GM12864 (cell line): ENCODE results near the gene LBX1.

Source experiments
- DNase-seq: peaks from one replicate; pipeline ENCODE4 v3.0.0-alpha.2; 2011; ENCODE audit warnings: low read depth
- H3K4me3 ChIP-seq: 2 replicates; pipeline ENCODE4 v1.5.1; 2011; ENCODE audit warnings: mild to moderate bottlenecking, low read depth, low read length, control low read depth
- TF ChIP-seq, protein P1 (sequence below): IDR thresholded peaks from 2 replicates; pipeline ENCODE4 v1.5.1; 2011; ENCODE audit warnings: low read depth, mild to moderate bottlenecking, moderate library complexity, low read length, control low read depth, inconsistent platforms; ENCODE audit errors: missing control alignments

The LBX1 gene

DNA sequence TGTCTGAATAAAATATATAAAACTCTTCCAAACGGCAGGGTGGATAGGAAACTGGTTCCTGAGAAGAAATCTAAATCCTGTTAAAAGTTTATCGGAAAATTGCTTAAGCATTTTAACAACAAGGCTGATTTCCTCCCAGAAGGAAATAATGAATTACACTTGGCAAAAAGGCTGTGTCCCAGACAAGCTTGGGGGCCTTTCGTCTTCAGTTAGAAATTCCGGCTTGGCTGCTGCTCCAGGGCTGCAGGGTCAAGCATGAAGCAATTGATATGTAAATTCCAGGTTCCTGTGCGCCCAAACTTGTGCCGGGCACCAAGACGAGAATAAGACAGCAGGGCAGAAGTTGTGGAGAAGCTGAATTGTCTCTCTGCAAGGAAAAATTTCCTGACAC, 38.0 kb upstream of the LBX1 start:
- no peak overlapping the region for H3K4me3 ChIP-seq
- TF ChIP-seq, protein P1, sequence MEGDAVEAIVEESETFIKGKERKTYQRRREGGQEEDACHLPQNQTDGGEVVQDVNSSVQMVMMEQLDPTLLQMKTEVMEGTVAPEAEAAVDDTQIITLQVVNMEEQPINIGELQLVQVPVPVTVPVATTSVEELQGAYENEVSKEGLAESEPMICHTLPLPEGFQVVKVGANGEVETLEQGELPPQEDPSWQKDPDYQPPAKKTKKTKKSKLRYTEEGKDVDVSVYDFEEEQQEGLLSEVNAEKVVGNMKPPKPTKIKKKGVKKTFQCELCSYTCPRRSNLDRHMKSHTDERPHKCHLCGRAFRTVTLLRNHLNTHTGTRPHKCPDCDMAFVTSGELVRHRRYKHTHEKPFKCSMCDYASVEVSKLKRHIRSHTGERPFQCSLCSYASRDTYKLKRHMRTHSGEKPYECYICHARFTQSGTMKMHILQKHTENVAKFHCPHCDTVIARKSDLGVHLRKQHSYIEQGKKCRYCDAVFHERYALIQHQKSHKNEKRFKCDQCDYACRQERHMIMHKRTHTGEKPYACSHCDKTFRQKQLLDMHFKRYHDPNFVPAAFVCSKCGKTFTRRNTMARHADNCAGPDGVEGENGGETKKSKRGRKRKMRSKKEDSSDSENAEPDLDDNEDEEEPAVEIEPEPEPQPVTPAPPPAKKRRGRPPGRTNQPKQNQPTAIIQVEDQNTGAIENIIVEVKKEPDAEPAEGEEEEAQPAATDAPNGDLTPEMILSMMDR: no peak
- DNase-seq: no peak

DNA sequence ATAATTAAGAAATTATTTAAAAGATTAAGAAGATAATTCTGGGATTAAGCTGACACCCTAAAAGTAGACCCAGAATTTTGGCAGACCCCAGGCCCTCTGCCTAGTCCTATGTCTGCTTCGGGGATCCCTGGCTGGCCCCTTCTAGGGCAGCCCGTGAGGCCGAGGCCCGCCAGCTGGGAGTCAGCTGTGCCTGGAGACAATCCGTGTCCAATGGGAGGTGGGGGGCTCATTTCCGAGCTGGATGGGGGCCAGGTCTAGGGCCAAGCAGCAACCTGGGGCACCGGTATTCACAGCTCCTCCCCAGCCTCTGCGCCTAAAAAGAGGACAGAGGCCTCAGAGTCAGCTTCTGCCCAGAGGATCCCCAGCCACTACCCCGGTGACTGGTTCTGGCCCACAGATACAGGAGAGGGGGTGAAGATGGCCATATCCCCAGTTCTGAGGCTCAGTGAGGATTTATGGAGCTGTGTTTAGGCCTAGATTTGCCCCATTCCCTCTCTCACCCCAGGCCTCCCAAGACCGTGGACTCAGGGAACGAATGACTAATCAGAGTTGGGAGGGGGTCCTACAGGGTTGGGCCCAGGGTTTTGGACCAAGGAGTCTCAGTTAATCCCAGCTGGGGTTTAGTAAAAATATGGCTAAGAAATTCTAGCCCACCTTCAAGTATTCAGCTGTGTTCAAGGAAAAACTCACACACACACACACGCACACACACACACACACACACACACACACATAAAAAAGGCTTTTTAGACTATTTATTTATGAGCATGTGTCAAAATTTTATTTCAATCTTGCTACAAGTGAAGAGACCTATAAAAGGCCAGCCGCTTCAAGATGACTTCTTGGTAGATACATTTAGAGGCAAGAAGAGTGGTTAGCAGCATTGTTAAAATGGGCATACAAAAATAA, 37.4 kb upstream of the LBX1 start:
- no peak for DNase-seq
- H3K4me3 ChIP-seq: no peak overlapping the region
- TF ChIP-seq, protein P1: no peak

DNA sequence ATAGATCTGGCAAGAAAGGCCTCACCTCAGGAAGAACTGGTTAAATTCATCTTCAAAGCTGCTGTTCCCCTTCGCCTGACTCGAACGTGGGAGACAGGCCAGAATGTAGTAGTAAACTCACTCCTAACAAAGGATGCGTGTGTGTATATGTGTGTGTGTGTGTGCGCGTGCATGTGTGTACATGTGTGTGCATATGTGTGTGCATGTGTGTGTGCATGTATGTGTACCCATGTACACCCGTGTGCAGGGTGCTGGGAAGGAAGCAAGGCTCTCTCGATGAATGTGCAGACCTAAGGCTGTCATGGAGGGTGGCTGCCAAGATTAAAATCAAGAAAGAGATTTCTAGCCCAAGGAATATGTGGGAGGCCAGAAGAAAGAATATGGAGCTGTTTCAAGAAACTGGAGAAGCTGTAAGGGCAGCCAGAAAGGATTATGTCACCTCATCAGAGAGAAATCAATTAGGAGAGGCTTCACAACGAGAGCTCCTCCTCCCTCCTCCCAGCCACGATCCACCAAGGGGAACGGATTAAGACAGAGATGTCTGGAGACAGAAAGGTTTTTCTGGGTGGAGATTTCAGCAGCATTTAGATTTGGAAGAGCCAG, 34.0 kb upstream of the LBX1 start:
- DNase-seq: no peak
- no peak overlapping the region for H3K4me3 ChIP-seq
- TF ChIP-seq, protein P1: no peak

DNA sequence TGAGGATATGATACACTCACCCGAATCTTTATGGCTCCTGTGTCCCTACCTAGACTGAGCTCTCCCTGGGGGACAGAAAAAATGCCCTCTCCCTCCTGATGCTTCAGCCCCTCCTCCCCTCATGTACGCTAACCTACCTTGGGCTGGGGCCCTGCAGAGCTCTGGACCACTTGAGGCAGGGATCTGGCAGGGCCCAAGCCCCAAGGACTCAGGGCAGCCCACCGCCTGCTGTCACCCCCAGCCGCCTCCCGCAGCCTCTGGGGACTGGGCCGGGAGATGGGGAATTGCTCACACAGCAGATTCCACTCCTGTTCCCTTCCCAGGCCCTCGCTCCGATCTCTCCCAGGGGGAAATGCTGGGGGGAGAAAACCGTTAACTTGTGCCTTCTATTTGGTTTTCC, 32.9 kb upstream of the LBX1 start:
- TF ChIP-seq, protein P1: no peak
- no peak for DNase-seq
- H3K4me3 ChIP-seq: no peak overlapping the region

DNA sequence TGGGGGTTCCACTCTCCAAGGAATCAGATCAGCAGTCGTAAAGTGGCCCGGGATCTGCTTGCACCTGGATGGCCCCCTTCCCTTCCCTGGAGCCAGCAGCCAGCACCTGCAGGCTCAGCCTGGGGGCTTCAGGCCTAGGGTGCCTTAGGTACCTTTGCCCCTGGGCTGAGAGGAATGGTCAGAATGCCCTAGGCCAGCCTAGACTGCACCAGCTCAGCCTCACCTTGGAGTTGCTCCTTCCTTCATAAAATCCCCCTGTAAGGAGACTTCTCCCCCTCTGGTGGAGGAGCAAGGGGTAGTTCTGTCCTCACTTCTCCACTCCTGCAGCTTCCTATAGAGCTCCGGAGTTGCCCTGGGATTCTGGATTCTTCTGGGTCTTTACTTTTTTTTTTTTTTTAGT, 32.4 kb upstream of the LBX1 start:
- TF ChIP-seq, protein P1: no peak
- H3K4me3 ChIP-seq: no peak overlapping the region
- DNase-seq: no peak

DNA sequence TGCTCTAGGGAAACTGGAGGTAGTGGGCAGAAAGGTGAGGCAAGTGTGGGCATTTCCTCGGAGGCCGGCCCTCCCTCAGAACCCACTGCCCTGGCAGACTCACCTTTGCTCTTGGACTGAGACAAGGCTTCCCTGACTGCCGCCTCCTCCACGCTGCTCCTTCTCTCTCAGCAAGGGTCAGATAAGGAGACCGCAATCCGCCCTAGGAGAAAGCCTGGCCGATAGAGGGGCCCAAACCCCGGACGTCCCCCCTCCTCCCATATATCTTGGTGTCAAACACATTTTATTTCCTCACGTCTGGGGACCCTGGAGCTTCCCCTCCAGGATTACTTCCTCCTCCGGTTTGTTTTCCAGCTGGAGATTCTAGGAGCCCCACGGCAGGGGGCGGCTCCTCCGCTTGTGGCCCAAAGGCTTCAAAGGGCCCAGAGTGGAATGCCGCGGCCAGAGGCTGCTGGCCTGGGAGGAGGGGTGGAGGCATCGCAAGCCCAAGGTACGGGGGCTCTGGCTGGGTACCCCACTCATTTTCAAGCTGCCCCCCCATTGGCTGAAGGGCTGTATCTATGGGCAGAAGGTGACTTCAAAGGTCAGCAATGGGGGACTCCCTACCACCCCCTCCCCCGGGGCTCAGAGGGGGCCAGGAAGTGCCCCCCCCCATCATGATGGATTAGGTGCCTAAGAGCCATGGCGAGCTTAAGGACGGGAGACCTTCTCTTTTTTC, 31.7 kb upstream of the LBX1 start:
- no peak overlapping the region for H3K4me3 ChIP-seq
- DNase-seq: no peak
- TF ChIP-seq, protein P1: no peak
